GM12878 (cell line): ENCODE data around the gene CDHR5. TPM values are rescaled to one million over a fixed set of nuclear protein-coding genes. Genes with fewer than 3 reads are reported as not detected.
A peak's percentile ranks its signal among the peaks of the same experiment; 100 is the strongest.

Experiments used
- BACH1 ChIP-seq: fragments of 450-650 bp; IDR thresholded peaks from 2 replicates; pipeline ENCODE4 v1.6.1; 2017; ENCODE audit warnings: mild to moderate bottlenecking, borderline replicate concordance
- BCLAF1 ChIP-seq: fragments of 450-650 bp; IDR thresholded peaks from 2 replicates; pipeline ENCODE4 v1.6.1; 2017; ENCODE audit warnings: antibody characterized with exemption, mild to moderate bottlenecking, moderate library complexity
- CEBPZ ChIP-seq: fragments of 150-350 bp; IDR thresholded peaks from 2 replicates; pipeline ENCODE4 v1.6.1; 2016; ENCODE audit warnings: low read depth, low read length
- CHD1 ChIP-seq: IDR thresholded peaks from 2 replicates; pipeline ENCODE4 v1.6.1; 2012; ENCODE audit warnings: low read depth, low read length, improper control_type of control experiment
- CHD2 ChIP-seq: IDR thresholded peaks from 2 replicates; pipeline ENCODE4 v1.6.1; 2011; ENCODE audit warnings: low read depth, low read length, improper control_type of control experiment, borderline replicate concordance
- CREM ChIP-seq: IDR thresholded peaks from 2 replicates; pipeline ENCODE4 v1.6.1; 2014; ENCODE audit warnings: antibody characterized with exemption, low read depth
- EGR1 ChIP-seq, 2 experiments: IDR thresholded peaks; 1 replicate in 1 of 2; 2 replicates in 1 of 2; pipeline ENCODE4 v1.6.1; 2011 to 2012; ENCODE audit warnings: low read depth in 2 of 2, low read length in 2 of 2, borderline replicate concordance in 1 of 2, mild to moderate bottlenecking in 1 of 2, moderate library complexity in 1 of 2
- IKZF1 ChIP-seq: fragments of 450-650 bp; conservative IDR thresholded peaks from 2 replicates; pipeline ENCODE4 v1.6.1; 2017; ENCODE audit warnings: antibody characterized with exemption, mild to moderate bottlenecking
- MTA2 ChIP-seq: fragments of 450-650 bp; IDR thresholded peaks from 2 replicates; pipeline ENCODE4 v1.6.1; 2016; ENCODE audit warnings: low read depth, mild to moderate bottlenecking, moderate library complexity
- MYB ChIP-seq: fragments of 150-350 bp; IDR thresholded peaks from 2 replicates; pipeline ENCODE4 v1.6.1; 2014; ENCODE audit warnings: mild to moderate bottlenecking, low read depth, low read length, borderline replicate concordance
- NFIC ChIP-seq: IDR thresholded peaks from 2 replicates; pipeline ENCODE4 v1.6.1; 2012; ENCODE audit warnings: low read depth, mild to moderate bottlenecking, inconsistent platforms, low read length, moderate library complexity
- NKRF ChIP-seq: fragments of 450-650 bp; conservative IDR thresholded peaks from 2 replicates; pipeline ENCODE4 v1.6.1; 2017; ENCODE audit warnings: mild to moderate bottlenecking, moderate library complexity
- NR2C1 ChIP-seq: fragments of 450-650 bp; IDR thresholded peaks from 2 replicates; pipeline ENCODE4 v1.6.1; 2017; ENCODE audit warnings: antibody characterized with exemption, mild to moderate bottlenecking, moderate library complexity
- RB1 ChIP-seq: fragments of 450-650 bp; formaldehyde crosslinking; IDR thresholded peaks from 2 replicates; pipeline ENCODE4 v1.6.1; 2017; ENCODE audit warnings: mild to moderate bottlenecking, borderline replicate concordance
- SMAD1 ChIP-seq: fragments of 450-650 bp; IDR thresholded peaks from 2 replicates; pipeline ENCODE4 v1.6.1; 2018; ENCODE audit warnings: mild to moderate bottlenecking, low read depth; ENCODE audit not compliant: partially characterized antibody
- SMARCA5 ChIP-seq: fragments of 450-650 bp; IDR thresholded peaks from 2 replicates; pipeline ENCODE4 v1.6.1; 2017; ENCODE audit warnings: mild to moderate bottlenecking
- SPI1 ChIP-seq: IDR thresholded peaks from 2 replicates; pipeline ENCODE4 v1.6.1; 2011; ENCODE audit warnings: low read depth, mild to moderate bottlenecking, low read length, moderate library complexity, borderline replicate concordance; ENCODE audit not compliant: insufficient read depth
- SREBF1 ChIP-seq: IDR thresholded peaks from 2 replicates; pipeline ENCODE4 v1.6.1; 2012; ENCODE audit warnings: mild to moderate bottlenecking, low read length
- YY1 ChIP-seq: IDR thresholded peaks from 2 replicates; pipeline ENCODE4 v1.6.1; 2011; ENCODE audit warnings: low read depth, mild to moderate bottlenecking, low read length
- ZNF384 ChIP-seq: IDR thresholded peaks from 2 replicates; pipeline ENCODE4 v1.6.1; 2012; ENCODE audit warnings: low read depth, mild to moderate bottlenecking, low read length, improper control_type of control experiment, borderline replicate concordance
- polyA plus RNA-seq, 11 experiments: library from polyadenylated mRNA; depleted of rRNA in 4 of 11; unstranded in 6 of 11; stranded (reverse) in 5 of 11; fragments of >200 nt; fragmentation: Nextera tagmentation in 4 of 11; fragmentation: Illumina TruSeq in 1 of 11; extraction: Ambion mirVana in 4 of 11; extraction: Trizol in 1 of 11; gene quantifications; 1 replicate in 1 of 11; 2 replicates in 10 of 11; pipeline versions ENCODE4 v1.2.1 to v1.2.3, GENCODE V29; 2011 to 2016; ENCODE audit warnings: inconsistent platforms in 2 of 11, missing spikeins in 2 of 11, low read depth in 1 of 11
- total RNA-seq, 4 experiments: library from RNA; depleted of rRNA in 3 of 4; stranded (reverse); fragments of >200 nt in 3 of 4; fragmentation: Illumina TruSeq in 1 of 4; extraction: Trizol in 1 of 4; gene quantifications; 2 replicates each; pipeline versions ENCODE4 v1.2.1 to v1.2.3, GENCODE V29; 2013 to 2021
- TF ChIP-seq, protein P1 (sequence below): IDR thresholded peaks from 2 replicates; pipeline ENCODE4 v1.6.1; 2011; ENCODE audit warnings: low read depth, mild to moderate bottlenecking, low read length, moderate library complexity, borderline replicate concordance; ENCODE audit errors: extremely low read depth

CDHR5 gene
- total and polyA plus RNA-seq, 10 of the 15 experiments (the other 5 are each of a cell fraction or from before 2014, with no cell fraction given): 0.06 TPM; not detected in 9

DNA sequence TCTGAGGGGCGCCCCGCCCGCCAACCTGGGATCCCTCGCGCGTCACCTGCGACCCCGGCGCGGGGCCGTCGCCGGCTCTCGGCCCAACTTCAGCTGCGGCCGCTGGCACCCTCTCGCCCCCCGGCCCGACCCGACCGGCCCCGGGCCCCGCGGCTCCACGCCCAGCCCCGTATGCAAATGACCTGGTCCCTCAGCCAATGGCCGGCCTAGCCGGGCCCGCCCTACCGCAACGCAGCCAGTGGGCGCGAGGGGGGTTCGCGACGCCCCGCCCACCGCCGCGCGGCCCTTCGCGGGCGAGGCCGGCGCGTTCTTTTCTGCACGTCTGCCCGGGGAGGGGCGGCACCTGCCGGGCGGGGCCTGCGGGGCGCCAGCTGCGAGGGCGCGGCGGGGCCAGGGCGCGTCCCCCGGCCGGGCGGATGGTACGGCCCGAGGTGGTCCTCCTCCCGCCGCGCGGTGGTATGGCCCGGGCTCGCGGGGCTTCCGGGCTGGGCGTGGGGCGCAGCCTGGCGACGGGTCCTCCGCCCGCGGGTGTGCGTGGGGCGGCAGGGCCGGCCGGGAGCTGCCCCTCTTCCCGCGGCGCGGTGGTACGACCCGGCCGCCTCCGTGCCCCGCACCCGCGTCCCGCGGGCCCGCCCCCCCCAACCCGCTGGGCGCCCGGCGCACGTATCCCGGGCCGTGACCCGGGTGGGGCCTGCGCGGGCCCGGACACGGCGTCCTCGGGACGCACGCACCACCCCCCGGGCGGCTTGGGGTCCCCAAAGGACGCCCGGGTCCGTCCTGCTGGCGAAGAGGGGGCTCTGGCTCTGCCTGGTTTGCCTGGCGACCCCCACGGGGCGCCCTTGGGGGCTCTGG, 56.2 kb downstream of the CDHR5 start (continued):
- TF ChIP-seq CEBPZ (no peak), NKRF (peak; percentile 86), NFIC (no peak), MYB (no peak), SMARCA5 (peak; percentile 59; the same call in 1 of the 2 replicates), YY1 (0 out of 2 replicates have a peak, but pooled peaks have one; percentile 20), ZNF384 (no peak), NR2C1 (peak; percentile 44), SMAD1 (no peak), RB1 (peak; percentile 77; the same call in 1 of the 2 replicates), MTA2 (no peak), BACH1 (peak; percentile 98), SPI1 (no peak), CHD1 (peak; percentile 98), IKZF1 (peak; percentile 80), CHD2 (peak; percentile 73), EGR1 (IDR thresholded peaks at IDR 0.05; ENCODE audit: borderline replicate concordance in 1 of 2, low read depth in 2 of 2, low read length in 2 of 2) (peak in 1 of 2 experiments; percentile 65; a peak in 1 of 3 replicates), BCLAF1 (peak; percentile 91), CREM (no peak; the same call in 1 of the 2 replicates), SREBF1 (peak; percentile 73; the same call in 1 of the 2 replicates)
- TF ChIP-seq, protein P1, sequence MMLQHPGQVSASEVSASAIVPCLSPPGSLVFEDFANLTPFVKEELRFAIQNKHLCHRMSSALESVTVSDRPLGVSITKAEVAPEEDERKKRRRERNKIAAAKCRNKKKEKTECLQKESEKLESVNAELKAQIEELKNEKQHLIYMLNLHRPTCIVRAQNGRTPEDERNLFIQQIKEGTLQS: no peak
